ENCODE measurements around the gene MBP.

DNA sequence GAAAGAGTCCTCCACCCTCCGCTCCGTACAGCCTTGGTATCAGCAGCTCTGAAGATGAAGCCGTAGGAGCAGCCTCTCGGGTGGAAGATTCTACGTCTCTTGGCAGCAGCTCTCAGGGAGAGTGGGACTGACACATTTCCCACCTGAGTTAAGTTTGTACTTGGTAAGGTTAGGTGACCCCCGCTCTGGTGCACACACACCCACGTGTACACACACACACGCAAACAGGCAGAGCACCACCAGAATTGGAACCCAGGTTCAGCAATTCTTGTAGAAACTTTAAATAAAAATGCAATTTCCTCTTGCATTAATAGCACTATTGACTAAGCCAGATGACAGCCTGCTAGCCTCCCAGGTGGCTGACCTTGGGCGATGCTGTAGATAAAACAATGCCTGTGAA, 111.5 kb downstream of the MBP start:
- TF ChIP-seq, protein P1, sequence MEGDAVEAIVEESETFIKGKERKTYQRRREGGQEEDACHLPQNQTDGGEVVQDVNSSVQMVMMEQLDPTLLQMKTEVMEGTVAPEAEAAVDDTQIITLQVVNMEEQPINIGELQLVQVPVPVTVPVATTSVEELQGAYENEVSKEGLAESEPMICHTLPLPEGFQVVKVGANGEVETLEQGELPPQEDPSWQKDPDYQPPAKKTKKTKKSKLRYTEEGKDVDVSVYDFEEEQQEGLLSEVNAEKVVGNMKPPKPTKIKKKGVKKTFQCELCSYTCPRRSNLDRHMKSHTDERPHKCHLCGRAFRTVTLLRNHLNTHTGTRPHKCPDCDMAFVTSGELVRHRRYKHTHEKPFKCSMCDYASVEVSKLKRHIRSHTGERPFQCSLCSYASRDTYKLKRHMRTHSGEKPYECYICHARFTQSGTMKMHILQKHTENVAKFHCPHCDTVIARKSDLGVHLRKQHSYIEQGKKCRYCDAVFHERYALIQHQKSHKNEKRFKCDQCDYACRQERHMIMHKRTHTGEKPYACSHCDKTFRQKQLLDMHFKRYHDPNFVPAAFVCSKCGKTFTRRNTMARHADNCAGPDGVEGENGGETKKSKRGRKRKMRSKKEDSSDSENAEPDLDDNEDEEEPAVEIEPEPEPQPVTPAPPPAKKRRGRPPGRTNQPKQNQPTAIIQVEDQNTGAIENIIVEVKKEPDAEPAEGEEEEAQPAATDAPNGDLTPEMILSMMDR (IDR thresholded peaks at IDR 0.05; ENCODE audit: extremely low read depth in 1 of 2, insufficient read depth in 1 of 2, low read depth in 1 of 2, low read length in 2 of 2), result no peak
- TF ChIP-seq POLR2AphosphoS5 (IDR thresholded peaks at IDR 0.05; ENCODE audit: insufficient read depth, low read depth, low read length), result no peak
- no peak for TF ChIP-seq POLR2A (IDR thresholded peaks at IDR 0.05; ENCODE audit: low read depth, low read length)
- no peak for TF ChIP-seq MYC (IDR thresholded peaks at IDR 0.05; ENCODE audit: low read depth, low read length)
- no peak for TF ChIP-seq EZH2 (IDR thresholded peaks at IDR 0.05; ENCODE audit: borderline replicate concordance, low read depth, low read length, severe bottlenecking)
- no peak for TF ChIP-seq FOS (IDR thresholded peaks at IDR 0.05; ENCODE audit: borderline replicate concordance, insufficient read depth, low read length)

Measured in endothelial cell of umbilical vein (primary cell).